ENCODE data around the gene DOCK1. TPM values are rescaled to one million over a fixed set of nuclear protein-coding genes. Genes with fewer than 3 reads are reported as not detected.
"Not testable (repeated sequence)": the region's sequence is repeated elsewhere in the genome, so short reads cannot be mapped to it uniquely, and the experiment has no call there.

The DOCK1 gene
- not detected for polyA plus RNA-seq (ENCODE audit: low read depth in 6 of 6)

GRCh38 chr10:126904818-126905701 lies at the start of gene DOCK1:
TSS of gene DOCK1 (plus strand) at chr10:126905428. CDS start at chr10:126905518, 90 bp downstream.
- Mint-ChIP-seq H3K4me3 (peak within 1 kb of the TSS in 1 of 8 donors; percentile 47), H3K4me1 (peaks cover 6 to 9% (median 7%) of the 10 kb centered on the region in 3 donors), H3K27ac (no peak within 1 kb of the TSS), H3K27me3 (peaks cover 18 to 41% (median 35%) of the 10 kb centered on the region in 3 donors), H3K36me3 (peaks cover 0 to 15% of the 10 kb centered on the region in 2 donors), H3K9me3 (peaks cover 1 to 9% (median 4%) of the 10 kb centered on the region in 7 donors)
- ATAC-seq (ENCODE audit: low read depth in 2 of 2): no peak
- no peak for DNase-seq

- DNase-seq: no peak
- no peak for ATAC-seq (ENCODE audit: low read depth in 2 of 2)
- H3K27me3 Mint-ChIP-seq: peaks cover 0 to 12% (median 6%) of the 10 kb centered on the region in 3 donors
- H3K4me3 Mint-ChIP-seq: no peak overlapping the region
- H3K27ac Mint-ChIP-seq: no peak overlapping the region
- H3K4me1 Mint-ChIP-seq: no peaks in the 10 kb centered on the region
- peaks cover 0 to 7% of the 10 kb centered on the region in 2 donors for H3K36me3 Mint-ChIP-seq
- peaks cover 2 to 16% (median 8%) of the 10 kb centered on the region in 7 donors for H3K9me3 Mint-ChIP-seq
Observed at GRCh38 chr10:126857178-126857806, 47.9 kb upstream of the DOCK1 start.

DNA sequence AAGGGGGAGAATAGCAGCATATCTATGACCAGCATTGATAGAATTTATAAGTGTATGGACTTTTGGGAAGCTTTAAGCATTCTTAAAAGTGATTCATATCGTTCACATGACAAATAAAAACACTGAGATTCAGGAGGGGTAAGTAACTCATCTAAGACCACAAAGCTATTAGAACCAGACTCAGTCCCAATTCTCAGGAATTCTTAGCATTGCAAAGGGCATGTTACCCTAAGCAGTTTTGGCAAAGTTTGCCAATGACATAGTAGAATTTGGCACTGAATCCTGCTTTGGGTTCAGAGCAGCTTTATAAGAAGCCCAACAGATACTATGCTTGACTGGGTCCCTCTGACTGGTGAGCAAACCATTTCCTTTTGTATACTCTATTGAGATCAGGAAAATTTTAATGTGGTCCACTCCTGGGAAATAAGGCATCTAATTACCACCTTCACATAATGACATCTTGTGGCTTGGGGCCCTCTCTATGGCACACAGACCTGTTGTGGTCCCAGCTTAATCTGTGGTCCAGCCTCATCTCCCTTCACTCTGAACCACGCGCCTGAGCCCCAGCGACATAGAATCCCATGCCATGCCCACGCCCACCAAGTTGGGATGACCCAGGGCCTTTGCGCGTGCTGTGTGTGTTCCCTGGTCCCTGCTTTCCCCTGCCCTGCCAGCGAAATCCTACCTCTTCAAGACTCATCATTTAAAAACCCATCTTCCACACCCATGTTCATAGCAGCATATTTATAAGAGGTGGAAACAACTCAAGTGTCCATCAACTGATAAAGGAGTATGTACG lies 37.5 kb upstream of the DOCK1 start:
- Mint-ChIP-seq H3K27ac (no peak overlapping the region), H3K27me3 (no peaks in the 10 kb centered on the region), H3K36me3 (no peaks in the 10 kb centered on the region), H3K4me3 (no peak overlapping the region), H3K9me3 (peaks cover 2 to 9% (median 6%) of the 10 kb centered on the region in 7 donors), H3K4me1 (no peaks in the 10 kb centered on the region)
- DNase-seq (no peak), ATAC-seq (ENCODE audit: low read depth in 2 of 2) (no peak)

DNA sequence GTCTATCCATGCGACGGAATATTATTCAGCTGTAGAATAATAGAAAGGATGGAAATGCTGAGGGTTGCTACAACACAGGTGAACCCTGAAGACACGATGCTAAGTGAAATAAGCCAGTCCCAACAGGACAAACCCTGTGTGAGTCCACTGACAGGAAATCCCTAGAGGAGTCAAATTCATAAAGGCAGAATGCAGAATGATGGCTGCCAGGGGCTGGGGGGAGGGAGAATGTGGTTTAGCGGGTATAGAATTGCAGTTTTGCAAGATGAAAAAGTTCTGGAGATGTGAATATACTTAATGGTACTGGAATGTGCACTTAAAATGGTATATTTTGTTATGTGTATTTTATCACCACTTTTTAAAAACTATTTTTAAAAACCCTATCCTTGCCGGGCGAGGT lies 36.9 kb upstream of the DOCK1 start:
- Mint-ChIP-seq H3K9me3 (peaks cover 2 to 9% (median 4%) of the 10 kb centered on the region in 7 donors), H3K36me3 (no peaks in the 10 kb centered on the region), H3K27me3 (no peaks in the 10 kb centered on the region), H3K4me1 (no peaks in the 10 kb centered on the region), H3K27ac (no peak overlapping the region), H3K4me3 (no peak overlapping the region)
- ATAC-seq (ENCODE audit: low read depth in 2 of 2): no peak
- no peak for DNase-seq

- H3K4me3 Mint-ChIP-seq: no peak overlapping the region
- no peak for ATAC-seq (ENCODE audit: low read depth in 2 of 2)
- H3K36me3 Mint-ChIP-seq: no peaks in the 10 kb centered on the region
- peaks cover 0 to 19% (median 2%) of the 10 kb centered on the region in 7 donors for H3K9me3 Mint-ChIP-seq
- H3K27me3 Mint-ChIP-seq: peaks cover 0 to 10% (median 0%) of the 10 kb centered on the region in 3 donors
- DNase-seq: no peak
- no peak overlapping the region for H3K27ac Mint-ChIP-seq
- no peaks in the 10 kb centered on the region for H3K4me1 Mint-ChIP-seq
Observed at GRCh38 chr10:126872135-126872534, 33.1 kb upstream of the DOCK1 start.

DNA sequence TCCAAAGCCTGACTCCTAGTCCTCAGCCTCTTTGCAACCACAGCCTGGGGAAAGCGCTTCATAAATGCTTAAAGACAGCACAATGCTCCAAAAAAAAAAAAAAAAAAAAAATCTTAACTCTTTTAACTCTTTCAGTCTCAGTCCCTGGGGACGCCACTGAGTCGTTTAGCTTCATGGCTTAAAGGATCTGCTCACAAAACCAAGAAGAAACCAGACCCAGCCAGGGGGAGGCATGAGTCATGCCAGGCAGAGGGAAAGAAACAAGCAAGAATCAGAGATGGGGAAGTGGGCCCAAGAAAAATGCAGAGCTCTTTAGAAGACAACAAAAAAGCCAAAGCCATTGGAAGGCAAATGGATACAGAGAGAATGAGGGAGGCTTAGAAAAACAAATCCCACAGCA lies 32.5 kb upstream of the DOCK1 start:
- H3K4me1 Mint-ChIP-seq: no peaks in the 10 kb centered on the region
- H3K36me3 Mint-ChIP-seq: no peaks in the 10 kb centered on the region
- peaks cover 0 to 10% (median 0%) of the 10 kb centered on the region in 3 donors for H3K27me3 Mint-ChIP-seq
- H3K27ac Mint-ChIP-seq: no peak overlapping the region
- no peak overlapping the region for H3K4me3 Mint-ChIP-seq
- DNase-seq (no peak), ATAC-seq (ENCODE audit: low read depth in 2 of 2) (no peak)
- H3K9me3 Mint-ChIP-seq: peaks cover 0 to 19% (median 2%) of the 10 kb centered on the region in 7 donors

GRCh38 chr10:126876456-126876855 lies 28.8 kb upstream of the DOCK1 start:
- H3K4me1 Mint-ChIP-seq: no peaks in the 10 kb centered on the region
- ATAC-seq (ENCODE audit: low read depth in 2 of 2) (no peak), DNase-seq (no peak)
- no peak overlapping the region for H3K27ac Mint-ChIP-seq
- H3K4me3 Mint-ChIP-seq: no peak overlapping the region
- peaks cover 2 to 14% (median 5%) of the 10 kb centered on the region in 7 donors for H3K9me3 Mint-ChIP-seq
- no peaks in the 10 kb centered on the region for H3K36me3 Mint-ChIP-seq
- H3K27me3 Mint-ChIP-seq: peaks cover 0 to 14% (median 10%) of the 10 kb centered on the region in 3 donors

DNA sequence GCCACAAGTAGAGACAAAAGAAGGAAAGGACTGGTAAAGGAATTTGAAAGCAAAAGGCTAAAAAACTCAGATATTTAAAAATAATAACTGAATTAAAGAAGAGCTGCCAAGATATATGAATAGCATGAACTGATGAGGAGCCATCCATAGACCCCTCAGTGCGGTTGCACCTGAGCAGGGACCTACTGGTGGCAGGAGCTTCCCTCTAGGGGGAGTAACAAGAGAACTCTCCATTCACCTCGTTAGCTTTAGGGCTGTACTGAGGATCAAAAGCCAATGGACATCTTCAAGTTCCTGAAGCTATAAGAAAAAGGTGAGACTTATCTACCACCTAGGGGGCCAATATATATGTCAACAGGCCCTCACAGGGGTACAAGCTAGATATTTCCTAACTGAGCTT lies 27.8 kb upstream of the DOCK1 start:
- Mint-ChIP-seq H3K9me3 (peaks cover 4 to 14% (median 7%) of the 10 kb centered on the region in 7 donors), H3K27ac (no peak overlapping the region), H3K36me3 (no peaks in the 10 kb centered on the region), H3K4me3 (no peak overlapping the region), H3K4me1 (no peaks in the 10 kb centered on the region), H3K27me3 (peaks cover 0 to 14% (median 10%) of the 10 kb centered on the region in 3 donors)
- no peak for DNase-seq
- no peak for ATAC-seq (ENCODE audit: low read depth in 2 of 2)

GRCh38 chr10:126878594-126878993 lies 26.6 kb upstream of the DOCK1 start:
- H3K4me1 Mint-ChIP-seq: no peaks in the 10 kb centered on the region
- ATAC-seq (ENCODE audit: low read depth in 2 of 2) (no peak), DNase-seq (no peak)
- H3K27me3 Mint-ChIP-seq: peaks cover 0 to 14% (median 10%) of the 10 kb centered on the region in 3 donors
- peaks cover 4 to 13% (median 7%) of the 10 kb centered on the region in 7 donors for H3K9me3 Mint-ChIP-seq
- H3K36me3 Mint-ChIP-seq: no peaks in the 10 kb centered on the region
- no peak overlapping the region for H3K27ac Mint-ChIP-seq
- H3K4me3 Mint-ChIP-seq: no peak overlapping the region

GRCh38 chr10:126880926-126881325 lies 24.3 kb upstream of the DOCK1 start:
- Mint-ChIP-seq H3K27me3 (peaks cover 0 to 14% (median 0%) of the 10 kb centered on the region in 3 donors), H3K36me3 (no peaks in the 10 kb centered on the region), H3K27ac (no peak overlapping the region), H3K4me3 (no peak overlapping the region), H3K4me1 (no peaks in the 10 kb centered on the region), H3K9me3 (peaks cover 0 to 13% (median 7%) of the 10 kb centered on the region in 7 donors)
- ATAC-seq (ENCODE audit: low read depth in 2 of 2) (no peak), DNase-seq (no peak)

- H3K4me3 Mint-ChIP-seq; H3K27ac Mint-ChIP-seq; H3K4me1 Mint-ChIP-seq; ATAC-seq (ENCODE audit: low read depth in 2 of 2); DNase-seq; H3K36me3 Mint-ChIP-seq: not testable (repeated sequence)
- Mint-ChIP-seq H3K9me3 (peaks cover 0 to 13% (median 7%) of the 10 kb centered on the region in 7 donors), H3K27me3 (peaks cover 0 to 14% (median 0%) of the 10 kb centered on the region in 3 donors)
Observed at GRCh38 chr10:126882055-126882454, 23.2 kb upstream of the DOCK1 start.

DNA sequence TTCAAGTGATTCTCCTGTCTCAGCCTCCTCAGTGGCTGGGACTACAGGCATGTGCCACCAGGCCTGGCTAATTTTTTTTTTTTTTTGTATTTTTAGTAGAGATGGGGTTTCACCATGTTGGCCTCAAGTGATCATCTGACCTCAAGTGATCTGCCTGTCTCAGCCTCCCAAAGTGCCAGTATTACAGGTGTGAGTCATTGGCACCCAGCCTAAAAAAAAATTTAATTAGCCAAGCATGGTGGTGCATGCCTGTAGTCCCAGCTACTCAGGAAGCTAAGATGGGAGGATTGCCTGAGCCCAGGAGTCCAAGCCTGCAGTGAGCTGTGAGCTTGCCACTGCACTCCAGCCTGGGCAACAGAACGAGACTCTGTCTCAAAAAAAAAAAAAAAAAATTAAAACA lies 16.8 kb upstream of the DOCK1 start:
- not testable (repeated sequence) for H3K27ac Mint-ChIP-seq; H3K9me3 Mint-ChIP-seq; H3K4me1 Mint-ChIP-seq; H3K27me3 Mint-ChIP-seq; DNase-seq; ATAC-seq (ENCODE audit: low read depth in 2 of 2); H3K36me3 Mint-ChIP-seq; H3K4me3 Mint-ChIP-seq

DNA sequence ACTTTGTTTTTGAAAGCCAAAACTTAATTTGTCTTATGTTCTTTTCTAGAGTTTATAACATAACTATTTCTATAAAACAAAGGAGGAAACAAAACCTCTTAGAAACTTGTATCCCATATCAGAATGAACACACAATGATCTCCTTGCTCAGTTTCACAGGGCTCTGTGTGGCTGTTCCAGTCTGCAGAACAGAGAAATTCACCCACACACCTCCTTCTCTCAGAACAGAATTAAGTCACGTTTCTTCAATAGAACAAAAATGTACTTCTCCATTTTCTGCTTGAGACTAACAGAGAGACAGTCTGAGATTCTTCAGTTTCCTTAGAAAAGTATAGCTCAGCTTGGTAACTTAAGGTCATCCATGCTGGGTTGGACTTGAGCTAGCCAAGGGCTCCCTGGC lies 15.8 kb upstream of the DOCK1 start:
- Mint-ChIP-seq H3K4me1 (no peaks in the 10 kb centered on the region), H3K36me3 (no peaks in the 10 kb centered on the region), H3K4me3 (no peak overlapping the region), H3K27me3 (no peaks in the 10 kb centered on the region), H3K27ac (no peak overlapping the region), H3K9me3 (peaks cover 0 to 7% (median 2%) of the 10 kb centered on the region in 7 donors)
- ATAC-seq (ENCODE audit: low read depth in 2 of 2): no peak
- no peak for DNase-seq

Measured in naive B cell (primary cell).